GM19099 (cell line): Measurements from ENCODE around the gene SIGLEC10.

Source experiments
- POLR2A ChIP-seq: IDR thresholded peaks from 3 replicates; pipeline ENCODE4 v1.6.1; 2011; ENCODE audit warnings: low read depth; ENCODE audit not compliant: insufficient read length; ENCODE audit errors: extremely low read depth

SIGLEC10 gene

GRCh38 chr19:51364200-51365106 is 53.0 kb downstream of the SIGLEC10 start:
- TF ChIP-seq POLR2A = no peak

GRCh38 chr19:51361239-51361638 is 56.2 kb downstream of the SIGLEC10 start:
- no peak for TF ChIP-seq POLR2A
